A673 (cell line): ENCODE results near the gene MAGI1. TPM values are rescaled to one million over a fixed set of nuclear protein-coding genes. Genes with fewer than 3 reads are reported as not detected.

ENCODE experiments used
- BruUV-seq: library from RNA; stranded (reverse); fragments of 400-500 nt; replicated peaks from 2 replicates; lab custom pipeline; 2021; lab: Mats Ljungman, UMichigan
- CTCF ChIA-PET: fragments of 300-600 bp; sonication (Branson Sonifier 250); formaldehyde crosslinking; loops from one replicate; lab custom pipeline; 2022; ENCODE audit warnings: antibody characterized with exemption; lab: Charles Lee
- POLR2A ChIA-PET: fragments of 300-600 bp; sonication (Branson Sonifier 250); formaldehyde crosslinking; loops from one replicate; lab custom pipeline; 2022; ENCODE audit warnings: antibody characterized with exemption; ENCODE audit not compliant: low non-redundant PET; lab: Charles Lee
- DNase-seq: peaks from one replicate; pipeline ENCODE4 v3.0.0-alpha.2; 2015; ENCODE audit warnings: low spot score
- H3K27ac ChIP-seq: fragments of 200-600 bp; sonication (generic); 2 replicates; pipeline ENCODE4 v1.5.1; 2016; ENCODE audit warnings: mixed run types, low read depth, mild to moderate bottlenecking, mixed read lengths, antibody characterized with exemption, low read length; ENCODE audit not compliant: poor library complexity, severe bottlenecking
- H3K27me3 ChIP-seq: fragments of 200-600 bp; sonication (generic); replicated peaks from 2 replicates; pipeline ENCODE4 v1.6.1; 2017; ENCODE audit warnings: mixed run types, low read depth, mild to moderate bottlenecking, mixed read lengths, antibody characterized with exemption, low read length; ENCODE audit not compliant: insufficient read depth, poor library complexity
- H3K36me3 ChIP-seq: fragments of 200-600 bp; sonication (generic); 2 replicates; pipeline ENCODE4 v1.6.1; 2016; ENCODE audit warnings: mixed run types, mild to moderate bottlenecking, mixed read lengths, antibody characterized with exemption, low read length; ENCODE audit not compliant: insufficient read depth, poor library complexity, severe bottlenecking
- H3K4me1 ChIP-seq: fragments of 200-600 bp; sonication (generic); 2 replicates; pipeline ENCODE4 v1.6.1; 2017; ENCODE audit warnings: mixed run types, mild to moderate bottlenecking, mixed read lengths, antibody characterized with exemption, low read length; ENCODE audit not compliant: insufficient read depth, poor library complexity, severe bottlenecking
- H3K4me3 ChIP-seq: fragments of 200-600 bp; sonication (generic); 2 replicates; pipeline ENCODE4 v1.5.1; 2016; ENCODE audit warnings: low read depth, mixed run types, mild to moderate bottlenecking, mixed read lengths, low read length; ENCODE audit not compliant: poor library complexity, severe bottlenecking
- H3K9me3 ChIP-seq: fragments of 200-600 bp; sonication (generic); 2 replicates; pipeline ENCODE4 v1.6.1; 2016; ENCODE audit warnings: mixed run types, low read depth, mild to moderate bottlenecking, mixed read lengths, antibody characterized with exemption, low read length; ENCODE audit not compliant: poor library complexity, severe bottlenecking
- CTCF ChIP-seq: fragments of 300-800, 200-600 bp; sonication (generic); conservative IDR thresholded peaks from 2 replicates; pipeline ENCODE4 v1.5.1; 2017; ENCODE audit warnings: low read depth, mild to moderate bottlenecking, antibody characterized with exemption, low read length, moderate library complexity, mixed read lengths
- EZH2 ChIP-seq: fragments of 200-600 bp; sonication (generic); IDR thresholded peaks from 2 replicates; pipeline ENCODE4 v1.6.1; 2017; ENCODE audit warnings: borderline replicate concordance, low read depth, mild to moderate bottlenecking, mixed read lengths, antibody characterized with exemption, low read length; ENCODE audit not compliant: poor library complexity, severe bottlenecking
- intact Hi-C: fragments of 100-400 bp; cut with micrococcal nuclease; formaldehyde crosslinking; loops from one replicate; pipeline ENCODE4 v1.10.0; 2022; ENCODE audit not compliant: unreplicated experiment
- total RNA-seq: library from RNA; stranded (reverse); gene quantifications from 2 replicates; pipeline ENCODE4 v1.2.3, GENCODE V29; 2021

The MAGI1 gene
- total RNA-seq, 1 experiment from 2014 or later: 30.5 TPM

GRCh38 chr3:66014056-66014455 lies 24.7 kb downstream of the MAGI1 start:
- intact Hi-C loops: no loop called here
- DNase-seq: no peak
- CTCF ChIA-PET: no interaction called here

GRCh38 chr3:66012711-66013110 lies 26.0 kb downstream of the MAGI1 start:
- no TSS peak for BruUV-seq
- no peak overlapping the region for H3K27ac ChIP-seq
- H3K27me3 ChIP-seq: no peaks in the 10 kb centered on the region
- H3K36me3 ChIP-seq: no peaks in the 10 kb centered on the region
- no peaks in the 10 kb centered on the region for H3K9me3 ChIP-seq
- ChIA-PET POLR2A (no interaction called here), CTCF (no interaction called here)
- no peak overlapping the region for H3K4me3 ChIP-seq
- TF ChIP-seq CTCF (no peak), EZH2 (no peak)
- intact Hi-C loops: no loop called here
- DNase-seq: no peak
- no peaks in the 10 kb centered on the region for H3K4me1 ChIP-seq

More at GRCh38 chr3:66014056-66014455, 24.7 kb downstream of the MAGI1 start:
- H3K4me1 ChIP-seq: no peaks in the 10 kb centered on the region
- H3K36me3 ChIP-seq: no peaks in the 10 kb centered on the region
- H3K27me3 ChIP-seq: no peaks in the 10 kb centered on the region
- H3K9me3 ChIP-seq: no peaks in the 10 kb centered on the region
- TF ChIP-seq CTCF: no peak
- no peak for TF ChIP-seq EZH2
- H3K4me3 ChIP-seq: no peak overlapping the region
- no TSS peak for BruUV-seq
- no peak overlapping the region for H3K27ac ChIP-seq
- POLR2A ChIA-PET: no interaction called here

- ChIA-PET CTCF (no interaction called here), POLR2A (no interaction called here)
- no peaks in the 10 kb centered on the region for H3K9me3 ChIP-seq
- BruUV-seq: no TSS peak
- no peak overlapping the region for H3K4me3 ChIP-seq
- intact Hi-C loops: no loop called here
- no peaks in the 10 kb centered on the region for H3K27me3 ChIP-seq
- DNase-seq: no peak
- no peak overlapping the region for H3K27ac ChIP-seq
- no peaks in the 10 kb centered on the region for H3K4me1 ChIP-seq
- no peak for TF ChIP-seq CTCF
- H3K36me3 ChIP-seq: no peaks in the 10 kb centered on the region
Measured at GRCh38 chr3:66010739-66011655, 27.7 kb downstream of the MAGI1 start.
